Activated CD8-positive, alpha-beta memory T cell treated with anti-CD3 and anti-CD28 coated beads, Interleukin-2, amount 50 U/mL, for 1 hour (primary cell): ENCODE data around the gene ATP4A.

Experiments
- DNase-seq: peaks from one replicate; pipeline ENCODE4 v3.0.0-alpha.2; 2020; ENCODE audit errors: extremely low read depth

The ATP4A gene

DNA sequence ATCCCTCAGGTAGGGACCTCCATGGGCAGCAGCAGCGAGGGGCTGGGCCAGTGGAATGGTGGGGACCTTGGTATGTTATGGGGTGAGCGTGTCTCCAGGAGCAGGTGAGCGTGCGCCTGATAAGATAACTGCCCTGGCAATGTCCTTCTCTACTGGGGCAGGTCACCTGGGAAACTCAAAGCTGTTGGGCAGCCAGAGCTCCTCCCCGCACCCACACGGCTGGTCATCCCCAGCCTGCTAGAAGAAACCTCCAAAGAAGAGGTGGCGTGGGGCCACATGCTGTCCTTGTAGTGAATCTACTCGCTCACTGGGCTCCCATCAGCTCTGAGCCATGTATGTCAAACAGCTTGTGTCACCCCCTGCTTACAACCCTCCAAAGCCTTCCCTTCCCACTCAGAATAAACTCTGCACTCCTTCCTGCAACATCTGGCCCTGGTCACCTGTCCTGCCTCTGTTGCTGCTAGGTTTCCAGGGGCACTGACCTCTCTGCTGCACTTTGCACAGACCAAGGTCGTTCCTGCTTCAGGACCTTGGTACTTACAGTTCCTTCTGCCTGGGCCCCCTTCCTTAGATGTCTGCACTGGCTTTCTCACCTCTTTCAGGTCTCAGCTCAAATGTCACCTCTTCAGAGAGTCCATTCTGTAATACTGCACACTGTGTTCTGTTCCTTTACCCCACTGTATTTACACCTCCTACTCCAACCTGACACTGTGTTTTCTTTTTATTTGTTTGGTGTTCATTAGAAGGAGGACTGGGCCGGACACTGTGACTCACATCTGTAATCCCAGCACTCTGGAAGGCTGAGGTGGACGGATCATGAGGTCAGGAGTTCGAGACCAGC, 1.8 kb upstream of the ATP4A start:
- DNase-seq = no peak

DNA sequence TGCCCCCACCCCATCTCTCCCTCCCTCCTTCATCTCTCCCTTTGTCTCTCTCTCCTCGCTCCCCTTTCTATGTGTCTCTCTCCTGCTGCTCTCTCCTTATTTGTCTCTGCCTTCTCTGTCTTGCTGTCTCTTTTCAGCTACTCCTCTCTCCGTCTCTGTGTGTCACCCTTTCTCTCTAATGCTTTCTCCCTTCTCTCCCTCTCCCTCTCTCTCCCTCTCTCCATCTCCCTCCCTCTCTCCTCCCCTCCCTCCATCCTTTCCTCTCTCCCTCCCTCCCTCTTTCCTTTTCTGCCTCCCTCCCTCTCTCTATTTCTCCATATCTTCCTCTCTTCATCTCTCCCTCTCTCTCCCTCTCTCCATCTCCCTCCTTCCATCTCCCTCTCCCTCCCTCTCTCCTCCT, 682 bp downstream of the ATP4A start:
- DNase-seq = no peak

DNA sequence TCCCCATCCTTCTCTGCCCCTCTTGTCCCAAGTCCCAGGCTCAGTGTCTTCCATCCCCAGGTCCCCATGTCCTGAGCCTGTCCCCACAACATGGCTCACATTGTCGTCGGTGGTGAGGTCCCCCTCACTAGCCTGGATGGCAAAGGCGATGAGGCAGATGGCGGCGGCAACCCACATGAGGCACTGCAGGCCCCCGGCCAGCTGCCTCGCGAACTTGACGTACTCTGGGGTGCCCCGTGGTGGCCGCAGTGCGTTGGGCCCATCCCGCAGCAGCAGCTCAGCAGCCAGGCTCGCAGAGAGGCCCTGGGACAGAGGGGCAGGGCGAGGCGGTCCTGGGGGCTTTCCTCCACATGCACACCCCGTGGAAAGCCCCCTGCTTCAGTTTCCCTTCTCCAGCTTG, 1.1 kb downstream of the ATP4A start:
- no peak for DNase-seq

- DNase-seq = no peak
Observed at GRCh38 chr19:35561436-35561835, 2.0 kb downstream of the ATP4A start.

DNA sequence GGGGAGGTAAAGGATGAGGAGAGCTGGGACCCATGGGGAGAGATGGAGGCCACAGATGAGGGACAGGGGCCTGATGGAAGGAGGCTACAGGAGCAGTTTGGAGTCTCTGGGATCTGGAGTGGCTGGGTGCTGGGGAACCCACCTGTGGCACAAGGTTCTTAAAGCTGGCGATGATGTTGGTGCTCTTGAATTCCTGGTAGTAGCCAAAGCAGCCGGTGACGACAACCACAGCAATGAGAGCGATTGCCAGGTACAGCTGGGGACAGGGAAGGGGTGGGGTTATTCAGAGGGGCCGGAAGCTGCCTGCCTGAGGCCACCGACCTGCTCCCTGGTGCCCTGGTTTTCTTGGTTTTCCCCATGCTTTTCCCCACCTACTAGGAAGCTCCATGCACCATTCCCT, 2.8 kb downstream of the ATP4A start:
- DNase-seq = no peak

GRCh38 chr19:35560271-35560670, 3.2 kb downstream of the ATP4A start:
- DNase-seq = no peak

DNA sequence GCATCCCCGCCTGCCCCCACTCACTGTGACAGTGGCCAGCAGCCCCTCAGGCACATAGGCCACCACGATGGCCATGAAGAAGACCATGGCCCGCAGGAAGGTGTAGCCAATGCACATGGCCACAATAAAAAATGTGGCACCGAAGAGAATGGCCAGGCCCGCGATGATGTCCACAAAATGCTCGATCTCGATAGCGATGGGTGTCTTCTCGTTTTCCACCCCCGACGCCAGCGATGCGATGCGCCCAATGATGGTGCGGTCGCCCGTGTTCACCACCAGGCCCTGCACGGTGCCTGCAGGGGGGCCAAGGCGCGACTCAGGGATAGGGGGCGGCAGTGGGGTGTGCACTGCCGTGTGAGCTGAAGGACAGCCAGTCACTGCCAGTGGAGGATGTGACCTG, 3.7 kb downstream of the ATP4A start:
- no peak for DNase-seq

DNA sequence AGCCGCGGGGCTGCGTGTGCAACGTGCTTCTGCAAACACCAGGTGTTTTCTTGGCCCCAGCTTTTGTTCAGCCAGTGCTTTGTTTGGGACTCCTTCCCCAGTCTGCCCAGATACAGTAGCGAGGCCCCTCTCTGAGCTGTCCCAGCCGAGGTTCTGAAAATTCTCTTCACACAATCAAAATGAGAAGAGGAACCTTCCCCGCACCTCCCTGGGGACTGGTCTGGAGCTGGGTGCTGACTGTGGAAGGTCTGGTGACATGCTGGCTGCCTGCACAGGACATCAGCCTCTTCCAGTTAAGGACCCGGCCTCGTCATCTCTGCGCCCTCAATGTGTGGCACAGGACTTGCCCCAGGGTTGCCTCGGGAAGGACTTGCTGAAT, 4.2 kb downstream of the ATP4A start:
- DNase-seq = no peak

GRCh38 chr19:35558400-35559280, 4.8 kb downstream of the ATP4A start:
- no peak for DNase-seq

- DNase-seq = no peak
Observed at GRCh38 chr19:35557539-35558399, 5.7 kb downstream of the ATP4A start.

GRCh38 chr19:35556846-35557538, 6.5 kb downstream of the ATP4A start:
- DNase-seq = no peak

GRCh38 chr19:35556025-35556590, 7.3 kb downstream of the ATP4A start:
- no peak for DNase-seq

DNA sequence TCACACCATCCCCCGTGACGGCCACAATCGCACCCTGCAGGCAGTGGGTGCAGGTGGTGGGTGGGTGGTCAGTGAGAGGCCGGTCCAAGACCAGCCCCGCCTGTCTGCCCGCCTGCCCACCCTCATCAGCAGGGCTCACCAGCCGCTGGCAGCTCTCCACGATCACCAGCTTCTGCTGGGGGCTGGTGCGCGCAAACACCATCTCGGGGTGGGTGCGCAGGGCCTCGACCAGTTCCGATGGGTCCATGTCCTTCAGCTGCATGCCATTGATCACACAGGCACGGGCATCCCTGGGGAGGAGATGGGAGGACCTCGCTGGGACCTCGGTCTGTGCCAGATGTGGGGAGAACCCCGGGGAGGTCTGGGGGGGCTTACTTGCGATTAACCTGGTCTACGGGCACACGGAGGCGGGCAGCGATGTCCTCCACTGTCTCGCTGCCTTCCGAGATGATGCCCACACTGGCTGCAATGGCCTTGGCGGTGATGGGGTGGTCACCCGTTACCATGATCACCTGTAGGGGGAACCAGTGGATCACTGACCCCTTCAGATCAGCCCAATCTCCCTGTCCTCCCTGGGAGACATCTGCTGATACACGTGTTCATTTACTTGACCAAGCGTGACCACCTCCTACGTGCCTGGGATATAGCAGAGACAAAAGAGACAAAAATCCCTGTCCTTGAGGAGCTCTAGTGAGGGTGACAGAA, 8.0 kb downstream of the ATP4A start:
- DNase-seq = no peak

- DNase-seq = no peak
Observed at GRCh38 chr19:35554076-35554475, 9.4 kb downstream of the ATP4A start.

GRCh38 chr19:35553385-35554000, 10.0 kb downstream of the ATP4A start:
- DNase-seq = no peak

GRCh38 chr19:35552534-35553384, 10.7 kb downstream of the ATP4A start:
- DNase-seq = no peak

GRCh38 chr19:35551091-35551810, 12.2 kb downstream of the ATP4A start:
- no peak for DNase-seq

DNA sequence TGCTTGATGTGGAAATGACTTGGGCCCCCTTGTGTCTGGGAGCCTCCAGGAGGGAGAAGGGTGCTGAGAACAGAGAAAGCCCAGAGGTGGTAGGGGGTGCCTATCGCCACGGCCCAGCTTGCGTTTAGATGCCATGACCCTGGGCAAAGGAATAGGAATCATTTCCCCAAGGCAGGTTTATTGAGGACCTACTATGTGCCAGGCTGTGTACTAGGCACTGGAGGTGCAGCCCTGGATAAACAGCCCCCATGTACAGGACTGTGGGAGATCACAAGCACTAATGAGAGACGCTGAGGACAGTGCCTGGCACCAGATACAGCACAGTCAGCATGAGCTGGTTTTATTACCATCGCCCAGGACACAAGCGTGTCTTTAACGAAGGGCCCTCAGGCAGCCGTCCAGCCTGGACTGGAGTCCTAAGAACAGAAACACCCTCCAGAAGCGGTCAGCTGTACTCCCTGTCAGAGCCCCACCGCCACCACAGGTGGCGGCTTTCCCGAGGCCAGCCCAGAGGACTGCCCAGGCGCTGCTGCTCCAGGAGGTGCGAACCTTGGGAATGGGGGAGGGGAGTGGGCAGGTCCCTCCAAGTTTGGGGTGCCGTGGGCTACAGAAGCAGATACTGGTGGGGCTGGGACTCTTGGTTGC, 13.5 kb downstream of the ATP4A start:
- no peak for DNase-seq
